ENCODE data around the gene VASN.

VASN gene

DNA sequence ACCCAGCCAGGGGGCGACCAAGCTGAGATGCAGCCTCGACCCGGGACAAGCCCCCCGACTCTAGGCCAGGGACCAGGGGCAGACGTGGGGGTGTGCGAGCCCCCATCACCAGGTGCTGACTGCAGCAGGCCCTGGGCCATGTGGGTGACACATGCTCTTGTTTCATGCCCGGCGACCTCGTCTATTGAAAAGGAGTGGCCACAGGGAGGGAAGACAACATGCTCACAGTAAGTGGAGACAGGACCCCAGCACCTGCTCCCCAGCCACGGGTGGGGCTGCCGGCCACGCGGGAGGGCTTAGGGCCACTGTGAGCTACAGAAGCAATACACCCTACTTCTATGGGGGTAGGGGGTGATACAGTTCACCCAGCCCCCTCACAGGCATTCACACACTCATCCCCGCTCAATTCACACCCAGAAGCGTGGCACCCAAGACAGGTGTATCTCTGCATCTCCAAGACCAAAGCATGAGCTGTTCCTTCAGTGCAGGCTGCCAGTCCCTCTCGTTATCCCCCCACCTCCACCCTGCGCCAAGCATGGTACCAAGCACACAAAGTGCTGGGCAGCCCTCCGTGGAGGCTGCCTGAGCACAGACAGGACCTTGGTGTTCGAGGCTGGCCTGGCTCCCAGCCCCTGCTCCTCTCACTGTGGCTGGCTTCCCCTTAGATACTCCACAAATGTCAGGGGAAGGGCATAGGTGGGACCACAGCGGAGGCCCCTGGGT lies 13.6 kb downstream of the VASN start:
- POLR2A ChIA-PET, result no interaction called here
- TF ChIP-seq CTBP1 (IDR thresholded peaks at IDR 0.05; ENCODE audit: borderline replicate concordance), result no peak
- no peak for TF ChIP-seq TARDBP (IDR thresholded peaks at IDR 0.05)
- TF ChIP-seq L3MBTL2 (conservative IDR thresholded peaks at IDR 0.05), result no peak
- no peak for TF ChIP-seq SP1 (IDR thresholded peaks at IDR 0.05)
- no peak for TF ChIP-seq ARNT (IDR thresholded peaks at IDR 0.05)
- TF ChIP-seq ELF4 (IDR thresholded peaks at IDR 0.05), result no peak
- no peak for TF ChIP-seq NFRKB (IDR thresholded peaks at IDR 0.05)
- TF ChIP-seq FOXK2 (IDR thresholded peaks at IDR 0.05), result no peak
- no peak for TF ChIP-seq LEF1 (IDR thresholded peaks at IDR 0.05; ENCODE audit: borderline replicate concordance)
- TF ChIP-seq FOXA1 (IDR thresholded peaks at IDR 0.05), result no peak
- no peak for TF ChIP-seq FOXM1 (IDR thresholded peaks at IDR 0.05; ENCODE audit: borderline replicate concordance)
- CTCF ChIA-PET, result no interaction called here
- DNase-seq (ENCODE audit: extremely low spot score), result no peak

DNA sequence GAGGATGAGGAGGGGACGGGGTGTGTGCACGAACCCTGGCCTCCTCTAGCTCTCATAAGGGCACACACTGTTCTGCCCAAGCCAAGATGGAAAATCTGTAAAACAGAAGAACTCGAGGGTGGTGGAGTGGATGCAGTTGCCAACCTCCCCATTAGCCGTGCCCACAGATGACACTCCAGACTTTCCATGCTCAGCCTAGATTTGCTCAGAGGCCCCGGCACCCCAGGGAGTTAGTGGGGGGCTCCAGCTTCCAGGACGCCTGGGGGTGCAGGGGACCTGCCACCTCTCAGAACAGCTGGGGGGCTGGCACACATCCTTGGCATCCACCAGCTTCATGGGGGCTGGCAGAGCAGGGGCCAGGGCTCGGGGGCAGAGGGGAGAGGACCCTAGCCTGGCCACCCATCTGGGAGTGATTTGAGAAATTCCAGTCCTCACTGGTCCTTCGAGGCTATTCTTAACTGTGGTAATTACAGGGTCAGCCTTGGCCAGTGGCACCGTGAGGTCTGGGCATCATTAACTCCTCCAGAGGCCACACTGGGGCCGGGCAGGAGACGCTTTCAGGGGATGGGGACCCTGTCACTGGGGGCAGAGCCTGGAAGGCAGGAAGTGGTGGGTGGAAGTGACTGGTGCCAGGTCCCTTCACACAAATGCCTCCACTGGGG lies 14.3 kb downstream of the VASN start:
- TF ChIP-seq ARNT (IDR thresholded peaks at IDR 0.05) (no peak), SUZ12 (IDR thresholded peaks at IDR 0.05) (no peak), FOXK2 (IDR thresholded peaks at IDR 0.05) (no peak), TARDBP (IDR thresholded peaks at IDR 0.05) (no peak), NFRKB (IDR thresholded peaks at IDR 0.05) (no peak), SP1 (IDR thresholded peaks at IDR 0.05) (no peak), FOXA1 (IDR thresholded peaks at IDR 0.05) (no peak), ELF4 (IDR thresholded peaks at IDR 0.05) (no peak), HDGF (IDR thresholded peaks at IDR 0.05; ENCODE audit: borderline replicate concordance) (no peak)
- ChIA-PET POLR2A (no interaction called here), CTCF (no interaction called here)
- no peak for DNase-seq (ENCODE audit: extremely low spot score)

- ChIA-PET CTCF (no interaction called here), POLR2A (no interaction called here)
- no peak for DNase-seq (ENCODE audit: extremely low spot score)
- TF ChIP-seq SP1 (IDR thresholded peaks at IDR 0.05) (no peak), ARNT (IDR thresholded peaks at IDR 0.05) (no peak), FOXK2 (IDR thresholded peaks at IDR 0.05) (no peak)
Measured at GRCh38 chr16:4386451-4386805, 14.8 kb downstream of the VASN start.

DNA sequence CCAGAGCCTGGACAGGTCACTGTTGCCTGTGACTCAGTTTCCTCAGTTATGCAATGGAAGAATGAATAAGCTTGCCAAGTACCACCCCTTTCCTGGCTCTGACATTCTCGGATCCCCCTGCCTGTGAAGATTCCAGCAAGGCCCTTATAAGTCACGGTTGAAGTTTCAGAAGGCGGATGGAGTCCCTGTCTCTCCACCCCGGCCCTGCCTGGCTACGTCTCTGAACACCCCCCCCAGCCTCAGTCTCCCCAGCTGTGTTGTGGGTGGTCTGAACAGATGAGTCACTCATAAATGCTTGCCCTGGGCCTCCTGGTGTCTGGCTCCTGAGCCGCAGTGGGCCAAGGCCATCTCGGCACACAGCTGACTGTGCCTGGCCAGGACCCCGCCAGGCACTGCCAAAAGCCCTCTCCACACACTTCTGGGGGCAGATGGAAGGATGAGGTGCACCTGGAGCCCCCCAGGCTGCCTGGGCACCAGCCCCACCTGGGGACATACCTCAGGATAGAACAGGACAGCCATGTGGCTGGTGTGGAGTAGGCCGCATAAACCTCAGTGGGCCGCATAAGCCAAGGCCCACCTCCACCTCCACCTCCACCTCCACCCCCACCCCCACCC lies 15.4 kb downstream of the VASN start:
- no peak for DNase-seq (ENCODE audit: extremely low spot score)
- no peak for TF ChIP-seq FOXA1 (IDR thresholded peaks at IDR 0.05)
- no peak for TF ChIP-seq CTBP1 (IDR thresholded peaks at IDR 0.05; ENCODE audit: borderline replicate concordance)
- TF ChIP-seq SUZ12 (IDR thresholded peaks at IDR 0.05), result no peak
- no peak for TF ChIP-seq PKNOX1 (IDR thresholded peaks at IDR 0.05)
- TF ChIP-seq NFRKB (IDR thresholded peaks at IDR 0.05), result no peak
- no peak for TF ChIP-seq L3MBTL2 (conservative IDR thresholded peaks at IDR 0.05)
- no peak for TF ChIP-seq ZNF384 (IDR thresholded peaks at IDR 0.05)
- TF ChIP-seq SP1 (IDR thresholded peaks at IDR 0.05), result no peak
- TF ChIP-seq HDGF (IDR thresholded peaks at IDR 0.05; ENCODE audit: borderline replicate concordance), result no peak
- TF ChIP-seq FOXK2 (IDR thresholded peaks at IDR 0.05), result no peak
- ChIA-PET POLR2A (no interaction called here), CTCF (no interaction called here)

GRCh38 chr16:4387781-4388180 lies 16.1 kb downstream of the VASN start:
- CTCF ChIA-PET, result interaction anchor here (1.9 kb wide), 1 partner anchor 15 kb away, joined by 9 read pairs; no protein-coding TSS in a partner anchor

DNA sequence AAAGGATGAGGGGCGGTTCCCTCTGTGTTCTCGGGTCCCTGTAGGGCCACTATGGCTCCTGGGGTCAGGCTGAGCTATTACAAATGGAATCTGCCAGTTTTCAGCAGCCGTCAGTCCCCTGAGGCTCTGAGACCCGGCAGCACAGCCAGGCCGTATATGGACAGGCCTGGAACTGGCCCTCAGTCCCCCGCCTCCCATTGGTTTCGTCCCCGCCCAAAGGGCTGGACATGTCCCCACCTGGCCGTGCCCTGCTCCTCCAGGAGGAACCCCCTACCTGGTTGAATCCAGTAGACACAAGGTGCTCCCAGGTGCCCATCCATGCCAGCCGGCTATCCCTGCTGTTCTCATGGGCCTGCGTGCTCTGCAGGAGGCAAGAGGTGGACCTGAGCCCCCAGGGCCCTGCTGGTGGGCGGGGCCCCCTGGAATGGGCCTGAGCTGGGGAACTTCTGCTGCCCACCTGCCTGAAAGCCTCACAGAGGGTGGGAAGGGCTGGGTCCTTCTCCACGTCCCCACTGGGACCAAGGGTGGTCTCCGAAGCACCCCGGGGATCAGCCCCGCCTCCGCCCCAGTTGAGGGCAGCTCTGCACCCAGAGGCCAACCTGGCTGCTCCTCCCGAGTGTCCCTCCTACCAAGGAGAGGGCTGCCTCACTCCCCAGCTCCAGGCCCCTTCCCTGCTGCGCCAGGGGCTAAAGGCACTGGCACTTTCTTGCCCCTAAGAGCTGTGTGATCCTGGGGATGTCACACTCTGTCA lies 16.8 kb downstream of the VASN start:
- TF ChIP-seq FOXM1 (IDR thresholded peaks at IDR 0.05; ENCODE audit: borderline replicate concordance) (no peak), SP1 (IDR thresholded peaks at IDR 0.05) (no peak), CTBP1 (IDR thresholded peaks at IDR 0.05; ENCODE audit: borderline replicate concordance) (no peak), BHLHE40 (IDR thresholded peaks at IDR 0.05; ENCODE audit: borderline replicate concordance) (no peak), SUZ12 (IDR thresholded peaks at IDR 0.05) (no peak), NFRKB (IDR thresholded peaks at IDR 0.05) (no peak), FOXK2 (IDR thresholded peaks at IDR 0.05) (no peak), FOXA1 (IDR thresholded peaks at IDR 0.05) (no peak), TARDBP (IDR thresholded peaks at IDR 0.05) (no peak), LEF1 (IDR thresholded peaks at IDR 0.05; ENCODE audit: borderline replicate concordance) (no peak), PKNOX1 (IDR thresholded peaks at IDR 0.05) (no peak), ZNF384 (IDR thresholded peaks at IDR 0.05) (no peak), L3MBTL2 (conservative IDR thresholded peaks at IDR 0.05) (no peak), HDGF (IDR thresholded peaks at IDR 0.05; ENCODE audit: borderline replicate concordance) (no peak), ELF4 (IDR thresholded peaks at IDR 0.05) (no peak), ARNT (IDR thresholded peaks at IDR 0.05) (no peak)
- POLR2A ChIA-PET, result no interaction called here
- CTCF ChIA-PET, result interaction anchor here (1.0 to 1.9 kb wide), 3 partner anchors 14 to 134 kb away, joined by 3 to 9 read pairs (median 4); no protein-coding TSS in a partner anchor

More at GRCh38 chr16:4387781-4388180, 16.1 kb downstream of the VASN start:
- POLR2A ChIA-PET, result no interaction called here
- no peak for DNase-seq (ENCODE audit: extremely low spot score)
- TF ChIP-seq TARDBP (IDR thresholded peaks at IDR 0.05), result no peak
- TF ChIP-seq NFRKB (IDR thresholded peaks at IDR 0.05), result no peak
- no peak for TF ChIP-seq PKNOX1 (IDR thresholded peaks at IDR 0.05)
- no peak for TF ChIP-seq SP1 (IDR thresholded peaks at IDR 0.05)
- no peak for TF ChIP-seq FOXA1 (IDR thresholded peaks at IDR 0.05)
- no peak for TF ChIP-seq ARNT (IDR thresholded peaks at IDR 0.05)
- TF ChIP-seq LEF1 (IDR thresholded peaks at IDR 0.05; ENCODE audit: borderline replicate concordance), result no peak
- no peak for TF ChIP-seq CTBP1 (IDR thresholded peaks at IDR 0.05; ENCODE audit: borderline replicate concordance)
- no peak for TF ChIP-seq SUZ12 (IDR thresholded peaks at IDR 0.05)
- no peak for TF ChIP-seq HDGF (IDR thresholded peaks at IDR 0.05; ENCODE audit: borderline replicate concordance)
- TF ChIP-seq ELF4 (IDR thresholded peaks at IDR 0.05), result no peak

More for the DNA sequence above, 16.8 kb downstream of the VASN start:
- DNase-seq (ENCODE audit: extremely low spot score), result no peak
